HepG2 (cell line): ENCODE results near the gene CBL. TPM values are rescaled to one million over a fixed set of nuclear protein-coding genes. Genes with fewer than 3 reads are reported as not detected.

Source experiments
- HINFP ChIP-seq: sonication (generic); formaldehyde crosslinking; IDR thresholded peaks from 2 replicates; pipeline ENCODE4 v1.4.0; 2020; ENCODE audit warnings: low read depth, mild to moderate bottlenecking, missing genetic modification reagents
- KDM2A ChIP-seq: sonication (generic); formaldehyde crosslinking; IDR thresholded peaks from 2 replicates; pipeline ENCODE4 v1.4.0; 2020; ENCODE audit warnings: low read depth, missing genetic modification reagents, borderline replicate concordance
- MBNL3 ChIP-seq: fragments of 250-450 bp; sonication (Bioruptor Pico); conservative IDR thresholded peaks from 2 replicates; pipeline ENCODE4 v1.8.0; 2022; ENCODE audit warnings: mild to moderate bottlenecking, inconsistent platforms
- MED8 ChIP-seq: sonication (generic); formaldehyde crosslinking; IDR thresholded peaks from 2 replicates; pipeline ENCODE4 v1.8.1; 2023; ENCODE audit warnings: mild to moderate bottlenecking, missing genetic modification reagents; ENCODE audit not compliant: insufficient replicate concordance
- MNT ChIP-seq: fragments of 450-650 bp; IDR thresholded peaks from 2 replicates; pipeline ENCODE4 v1.6.1; 2016
- PAWR ChIP-seq: sonication (generic); formaldehyde crosslinking; IDR thresholded peaks from 2 replicates; pipeline ENCODE4 v1.4.0; 2020; ENCODE audit warnings: missing genetic modification reagents, mild to moderate bottlenecking, borderline replicate concordance
- PRDM15 ChIP-seq: sonication (generic); formaldehyde crosslinking; IDR thresholded peaks from 2 replicates; pipeline ENCODE4 v1.4.0; 2020; ENCODE audit warnings: missing genetic modification reagents
- RELA ChIP-seq: sonication (generic); formaldehyde crosslinking; IDR thresholded peaks from 2 replicates; pipeline ENCODE4 v1.4.0; 2020; ENCODE audit warnings: missing genetic modification reagents
- SMARCE1 ChIP-seq: fragments of 450-650 bp; IDR thresholded peaks from 2 replicates; pipeline ENCODE4 v1.6.1; 2017; ENCODE audit warnings: borderline replicate concordance
- ZBTB10 ChIP-seq: sonication (generic); formaldehyde crosslinking; IDR thresholded peaks from 2 replicates; pipeline ENCODE4 v1.4.0; 2020; ENCODE audit warnings: missing genetic modification reagents, borderline replicate concordance
- ZBTB44 ChIP-seq: sonication (generic); formaldehyde crosslinking; IDR thresholded peaks from 2 replicates; pipeline ENCODE4 v1.4.0; 2020; ENCODE audit warnings: missing genetic modification reagents
- ZEB1 ChIP-seq: IDR thresholded peaks from 2 replicates; pipeline ENCODE4 v1.6.1; 2012; ENCODE audit warnings: mild to moderate bottlenecking, low read depth, inconsistent platforms; ENCODE audit not compliant: insufficient replicate concordance
- ZNF264 ChIP-seq: sonication (generic); formaldehyde crosslinking; IDR thresholded peaks from 2 replicates; pipeline ENCODE4 v1.4.0; 2020; ENCODE audit warnings: missing genetic modification reagents
- ZNF576 ChIP-seq: sonication (generic); formaldehyde crosslinking; IDR thresholded peaks from 2 replicates; pipeline ENCODE4 v1.4.0; 2020; ENCODE audit warnings: mild to moderate bottlenecking, missing genetic modification reagents
- polyA plus RNA-seq, 8 experiments: library from polyadenylated mRNA; depleted of rRNA in 3 of 8; stranded (reverse) in 7 of 8; unstranded in 1 of 8; fragments of >200 nt; fragmentation: Illumina TruSeq in 4 of 8; extraction: Trizol in 4 of 8; gene quantifications; 2 replicates each; pipeline versions ENCODE4 v1.2.1 to v1.2.3, GENCODE V29; 2011 to 2016; ENCODE audit warnings: low read depth in 4 of 8, missing spikeins in 1 of 8, mixed read lengths in 1 of 8; ENCODE audit not compliant: insufficient read depth in 1 of 8
- total RNA-seq, 5 experiments: library from RNA; depleted of rRNA; stranded (reverse); fragments of >200 nt; fragmentation: Illumina TruSeq; extraction: Trizol; gene quantifications; 2 replicates each; pipeline ENCODE4 v1.2.3, GENCODE V29; 2016; ENCODE audit warnings: low read depth in 1 of 5

CBL gene
- total and polyA plus RNA-seq, 2 of the 13 experiments (the other 11 are each of a cell fraction or from before 2014, with no cell fraction given), result 6.6 to 7.4 TPM

GRCh38 chr11:119168471-119169281, 37.5 kb upstream of the CBL start, which contains the start of gene NLRX1 (continued):
- no peak; the same call in 1 of the 2 replicates for TF ChIP-seq HINFP (CRISPR knock-in tag)
- TF ChIP-seq ZBTB44 (CRISPR knock-in tag), result no peak
- TF ChIP-seq MNT, result no peak
- no peak for TF ChIP-seq MED8 (CRISPR knock-in tag)
- TF ChIP-seq MBNL3, result no peak
- TF ChIP-seq ZEB1, result no peak
- TF ChIP-seq ZNF264 (CRISPR knock-in tag), result peak; percentile 58; the same call in 1 of the 2 replicates
- no peak for TF ChIP-seq PAWR (CRISPR knock-in tag)
- TF ChIP-seq KDM2A, result peak; percentile 54; the same call in 1 of the 2 replicates
- TF ChIP-seq ZNF576 (CRISPR knock-in tag), result no peak
- peak; percentile 41; the same call in 1 of the 2 replicates for TF ChIP-seq PRDM15 (CRISPR knock-in tag)
- TF ChIP-seq RELA, result no peak
- 0 out of 2 replicates have a peak, but pooled peaks have one; percentile 39 for TF ChIP-seq ZBTB10
- no peak for TF ChIP-seq SMARCE1
